Spleen (tissue), 7 donors: Measurements from ENCODE around the gene CHCHD3.

Source experiments
- CTCF ChIP-seq, 11 experiments: fragments of 200-600 bp in 7 of 11; fragments of 450-650 bp in 4 of 11; sonication (generic) in 4 of 11; IDR thresholded peaks in 8 of 11; conservative IDR thresholded peaks in 3 of 11; 1 replicate in 7 of 11; 2 replicates in 4 of 11; pipeline versions ENCODE4 v1.4.0 to v1.8.0; 2016 to 2021; ENCODE audit warnings: antibody characterized with exemption in 11 of 11, inconsistent platforms in 4 of 11, mild to moderate bottlenecking in 1 of 11
- POLR2A ChIP-seq, 3 donors: fragments of 450-650 bp; IDR thresholded peaks; one replicate each; pipeline ENCODE4 v1.5.1; 2017; ENCODE audit warnings: antibody characterized with exemption in 3 of 3, mild to moderate bottlenecking in 1 of 3
- donor health status: DM: no; HTN: no; CAD: no; lungs with moderate emphysema.
- donor health status: DM: no; HTN: no; CAD: no.
- donor health status: DM: no; HTN: no; CAD: no.

- TF ChIP-seq CTCF (IDR thresholded peaks at IDR 0.05 in 8 of 11, conservative IDR thresholded peaks at IDR 0.05 in 3 of 11) (no peak), POLR2A (IDR thresholded peaks at IDR 0.05) (no peak)
Measured at GRCh38 chr7:133077394-133077793, 4.5 kb downstream of the CHCHD3 start.
